WERI-Rb-1 (cell line): Measurements from ENCODE around the gene ADAMTS18.

Experiments
- DNase-seq: peaks from one replicate; pipeline ENCODE4 v3.0.0-alpha.2; 2020
- H3K27ac ChIP-seq: fragments of 250-450 bp; sonication (Bioruptor Pico); 2 replicates; pipeline ENCODE4 v1.5.1; 2020; ENCODE audit warnings: mild to moderate bottlenecking, moderate library complexity
- H3K27me3 ChIP-seq: fragments of 250-450 bp; sonication (Bioruptor Pico); 2 replicates; pipeline ENCODE4 v1.5.1; 2021; ENCODE audit warnings: mild to moderate bottlenecking, low read depth, moderate library complexity; ENCODE audit not compliant: insufficient read depth, severe bottlenecking
- H3K36me3 ChIP-seq: fragments of 250-450 bp; sonication (Bioruptor Pico); 2 replicates; pipeline ENCODE4 v1.5.1; 2020; ENCODE audit warnings: mild to moderate bottlenecking, moderate library complexity
- H3K4me3 ChIP-seq: 2 replicates; pipeline ENCODE4 v1.5.1; 2011; ENCODE audit warnings: low read depth, mild to moderate bottlenecking, control low read depth, low read length
- H3K9me3 ChIP-seq: fragments of 250-450 bp; sonication (Bioruptor Pico); 2 replicates; pipeline ENCODE4 v1.5.1; 2021; ENCODE audit warnings: mild to moderate bottlenecking, moderate library complexity; ENCODE audit not compliant: severe bottlenecking
- CTCF ChIP-seq: IDR thresholded peaks from 2 replicates; pipeline ENCODE4 v1.5.1; 2011; ENCODE audit warnings: low read depth, mild to moderate bottlenecking, control low read depth, inconsistent platforms, low read length

Gene ADAMTS18

DNA sequence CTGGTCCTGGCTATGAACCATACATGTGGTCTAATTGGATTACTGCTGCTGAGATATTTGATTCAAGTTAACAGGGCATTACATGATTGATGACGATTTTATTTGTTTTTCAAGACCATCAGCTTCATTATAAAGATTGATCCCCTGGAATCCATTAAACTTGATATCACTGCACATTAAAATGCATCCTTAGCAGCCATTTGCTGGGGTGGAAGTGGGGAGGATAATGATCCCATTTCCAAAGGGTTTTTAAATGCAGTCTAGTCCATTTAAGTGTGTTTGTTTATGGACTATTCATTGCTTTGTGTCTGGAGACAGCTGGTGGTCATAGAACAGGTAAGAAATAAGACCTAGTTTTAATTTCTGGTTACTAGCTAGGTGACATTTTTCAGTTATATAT, 40.9 kb downstream of the ADAMTS18 start:
- no peak for DNase-seq
- Histone ChIP-seq H3K36me3 (no peaks in the 10 kb centered on the region), H3K27ac (no peak overlapping the region), H3K4me3 (no peak overlapping the region), H3K9me3 (no peaks in the 10 kb centered on the region), H3K27me3 (peaks cover 1% of the 10 kb centered on the region)
- no peak for TF ChIP-seq CTCF

DNA sequence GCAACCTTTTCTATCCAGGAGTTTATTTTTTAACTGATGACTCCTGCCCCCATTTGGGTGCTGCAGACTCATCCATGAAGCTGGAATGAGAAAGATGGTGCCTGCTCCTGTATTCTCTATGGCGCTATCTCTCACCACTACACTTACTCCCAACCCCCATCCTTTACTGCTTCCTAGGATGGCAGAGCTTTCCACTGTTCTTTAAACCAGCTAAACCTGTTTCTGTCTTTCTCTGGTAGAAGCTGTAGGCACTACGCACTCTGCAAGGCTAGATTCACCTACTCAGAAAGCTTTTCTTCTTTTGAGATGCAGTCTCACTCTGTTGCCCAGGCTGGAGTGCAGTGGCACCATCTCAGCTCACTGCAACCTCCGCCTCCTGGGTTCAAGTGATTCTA, 47.0 kb downstream of the ADAMTS18 start:
- H3K36me3 ChIP-seq: no peaks in the 10 kb centered on the region
- TF ChIP-seq CTCF: no peak
- no peaks in the 10 kb centered on the region for H3K9me3 ChIP-seq
- peaks cover 7% of the 10 kb centered on the region for H3K27me3 ChIP-seq
- no peak for DNase-seq
- H3K4me3 ChIP-seq: no peak overlapping the region
- H3K27ac ChIP-seq: no peak overlapping the region

GRCh38 chr16:77386831-77387814, 47.7 kb downstream of the ADAMTS18 start:
- H3K9me3 ChIP-seq: no peaks in the 10 kb centered on the region
- no peak overlapping the region for H3K27ac ChIP-seq
- H3K4me3 ChIP-seq: no peak overlapping the region
- no peaks in the 10 kb centered on the region for H3K36me3 ChIP-seq
- TF ChIP-seq CTCF: no peak
- no peak for DNase-seq
- H3K27me3 ChIP-seq: peaks cover 7% of the 10 kb centered on the region

DNA sequence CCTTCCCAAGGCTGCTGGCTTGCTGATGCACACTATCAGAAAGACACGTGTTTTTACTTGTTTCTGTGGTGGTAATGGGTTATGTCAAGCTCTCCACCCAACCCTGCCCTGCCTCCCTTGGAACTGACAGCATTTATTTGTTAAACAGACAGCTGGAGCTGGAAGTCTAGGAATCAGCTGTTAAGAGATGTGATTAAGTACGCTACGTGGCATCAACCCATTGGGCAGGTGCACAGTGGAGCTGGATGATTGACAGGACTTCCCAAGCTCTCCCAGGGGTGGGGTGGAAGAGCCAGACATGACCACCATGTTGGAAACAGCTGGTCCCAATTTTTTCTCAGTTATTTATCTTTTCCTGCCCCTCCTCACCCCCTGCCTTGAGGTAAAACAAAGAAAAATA, 49.4 kb downstream of the ADAMTS18 start:
- H3K4me3 ChIP-seq: no peak overlapping the region
- TF ChIP-seq CTCF: no peak
- H3K27ac ChIP-seq: no peak overlapping the region
- H3K9me3 ChIP-seq: no peaks in the 10 kb centered on the region
- no peaks in the 10 kb centered on the region for H3K36me3 ChIP-seq
- DNase-seq: no peak
- H3K27me3 ChIP-seq: peaks cover 7% of the 10 kb centered on the region

GRCh38 chr16:77383606-77384187, 51.1 kb downstream of the ADAMTS18 start:
- H3K9me3 ChIP-seq: no peaks in the 10 kb centered on the region
- DNase-seq: no peak

More at GRCh38 chr16:77383606-77384187, 51.1 kb downstream of the ADAMTS18 start:
- H3K27me3 ChIP-seq: peaks cover 3% of the 10 kb centered on the region
- no peaks in the 10 kb centered on the region for H3K36me3 ChIP-seq
- no peak overlapping the region for H3K27ac ChIP-seq
- no peak overlapping the region for H3K4me3 ChIP-seq
- TF ChIP-seq CTCF: no peak
